Thymus (tissue), 11 donors: Measurements from ENCODE around the gene MITF. TPM values are rescaled to one million over a fixed set of nuclear protein-coding genes. Genes with fewer than 3 reads are reported as not detected.

Experiments
- DNase-seq, 9 donors: peaks; one replicate each; pipeline ENCODE4 v3.0.0-alpha.2; 2013; ENCODE audit warnings: low spot score in 9 of 9, low read depth in 6 of 9, missing footprints in 1 of 9
- H3K27ac ChIP-seq, 2 donors: one replicate each; pipeline ENCODE4 v1.5.1; 2013; ENCODE audit warnings: control low read depth in 1 of 2, low read depth in 1 of 2, low read length in 1 of 2, mild to moderate bottlenecking in 1 of 2, moderate library complexity in 1 of 2
- H3K27me3 ChIP-seq, 2 donors: one replicate each; pipeline ENCODE4 v1.5.1; 2013; ENCODE audit warnings: low read length in 1 of 2; ENCODE audit not compliant: control insufficient read depth in 2 of 2, insufficient read depth in 1 of 2
- H3K36me3 ChIP-seq, 2 donors: one replicate each; pipeline ENCODE4 v1.5.1; 2013; ENCODE audit warnings: low read length in 1 of 2, mild to moderate bottlenecking in 1 of 2, moderate library complexity in 1 of 2; ENCODE audit not compliant: control insufficient read depth in 2 of 2, insufficient read depth in 2 of 2
- H3K4me1 ChIP-seq, 2 donors: one replicate each; pipeline ENCODE4 v1.5.1; 2013; ENCODE audit warnings: low read length in 2 of 2; ENCODE audit not compliant: control insufficient read depth in 2 of 2, insufficient read depth in 2 of 2
- H3K4me3 ChIP-seq, 2 donors: one replicate each; pipeline ENCODE4 v1.5.1; 2013; ENCODE audit warnings: low read length in 2 of 2, control low read depth in 1 of 2, mild to moderate bottlenecking in 1 of 2
- H3K9me3 ChIP-seq, 2 donors: one replicate each; pipeline ENCODE4 v1.5.1; 2013; ENCODE audit warnings: low read length in 1 of 2, mild to moderate bottlenecking in 1 of 2; ENCODE audit not compliant: control insufficient read depth in 2 of 2, insufficient read depth in 1 of 2
- whole genome bisulfite sequencing: extraction: QIAGEN DNeasy Blood & Tissue Kit; methylation state at CpG from one replicate; pipeline ENCODE4 v1.1.7; 2013; 5-methylcytosine and 5-hydroxymethylcytosine counted together
- polyA plus RNA-seq: library from polyadenylated mRNA; stranded (reverse); fragments of 200-250 nt; gene quantifications from one replicate; pipeline ENCODE4 v1.2.3, GENCODE V29; 2013
- total RNA-seq: library from RNA; stranded (reverse); fragments of 120-200 nt; gene quantifications from one replicate; pipeline ENCODE4 v1.2.4, GENCODE V29; 2013
- donor health status: healthy.

Gene MITF
- total and polyA plus RNA-seq, 2 donors, result 3.2 to 4.8 TPM

DNA sequence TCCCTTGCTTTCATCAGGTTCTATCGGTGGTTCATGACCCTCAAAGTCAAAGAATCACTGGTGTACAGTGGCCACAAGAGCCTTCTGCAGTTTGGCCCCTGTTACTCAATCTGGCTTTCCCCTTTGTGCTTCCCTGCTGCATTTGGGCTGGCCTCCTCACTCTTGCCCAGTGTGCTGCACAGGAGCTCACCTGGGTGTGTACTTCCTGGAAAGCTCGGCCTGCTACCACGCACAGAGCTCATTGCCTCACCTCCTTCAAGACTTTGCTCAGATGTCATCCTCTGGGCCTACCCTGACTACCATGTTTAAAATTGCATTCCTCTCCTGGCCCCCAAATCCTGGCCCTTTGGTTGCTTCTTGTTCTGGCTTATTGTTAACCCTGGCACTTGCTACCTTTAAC lies 90.9 kb downstream of the MITF start:
- peaks cover 0 to 3% of the 10 kb centered on the region in 2 donors for H3K9me3 ChIP-seq
- DNase-seq, result no peak
- no peak overlapping the region for H3K27ac ChIP-seq
- H3K4me1 ChIP-seq, result no peaks in the 10 kb centered on the region
- no peak overlapping the region for H3K4me3 ChIP-seq
- WGBS, result 92% methylated on average over 3 of the region's 3 CpGs
- no peaks in the 10 kb centered on the region for H3K27me3 ChIP-seq
- H3K36me3 ChIP-seq, result no peaks in the 10 kb centered on the region

DNA sequence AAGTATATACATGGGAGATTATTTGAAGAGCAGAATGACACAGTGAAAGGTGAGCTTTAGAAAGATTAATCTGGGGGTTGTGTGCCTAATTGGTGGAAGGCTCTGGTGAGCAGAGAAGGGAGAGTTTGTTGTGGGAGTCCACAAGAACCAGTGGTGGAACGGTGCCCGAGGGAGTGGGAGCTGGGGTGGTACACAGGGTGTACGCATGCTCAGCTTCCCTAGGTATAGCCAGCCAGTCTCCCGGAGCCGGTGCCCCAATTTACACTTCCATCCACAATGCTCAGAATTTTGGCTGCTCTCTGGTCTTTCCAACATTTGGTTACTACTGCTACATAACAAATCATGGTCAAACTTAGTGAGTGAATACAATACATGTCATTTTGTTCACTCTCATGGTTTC lies 92.5 kb downstream of the MITF start:
- H3K4me3 ChIP-seq, result no peak overlapping the region
- H3K27ac ChIP-seq, result no peak overlapping the region
- H3K4me1 ChIP-seq, result no peaks in the 10 kb centered on the region
- no peaks in the 10 kb centered on the region for H3K36me3 ChIP-seq
- WGBS, result 98% methylated on average over 5 of the region's 5 CpGs
- H3K27me3 ChIP-seq, result no peaks in the 10 kb centered on the region
- peaks cover 0 to 3% of the 10 kb centered on the region in 2 donors for H3K9me3 ChIP-seq
- no peak for DNase-seq

DNA sequence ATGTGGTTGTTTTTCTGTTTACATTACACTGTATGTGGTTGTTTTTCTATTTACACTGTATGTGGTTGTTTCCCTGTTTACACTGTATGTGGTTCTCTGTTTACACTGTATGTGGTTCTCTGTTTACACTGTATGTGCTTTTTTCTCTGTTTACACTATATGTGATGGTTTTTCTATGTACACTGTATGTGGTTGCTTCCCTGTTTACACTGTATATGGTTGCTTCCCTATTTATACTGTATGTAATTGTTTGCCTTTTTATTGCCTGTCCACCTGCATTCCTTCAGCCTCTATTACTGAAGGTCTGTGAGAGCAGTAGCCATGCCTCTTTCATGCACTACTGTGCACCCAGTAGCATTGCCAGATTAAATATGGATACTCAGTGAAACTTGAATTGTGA lies 94.3 kb downstream of the MITF start:
- DNase-seq, result no peak
- no peaks in the 10 kb centered on the region for H3K4me1 ChIP-seq
- no peaks in the 10 kb centered on the region for H3K36me3 ChIP-seq
- H3K9me3 ChIP-seq, result peaks cover 0 to 3% of the 10 kb centered on the region in 2 donors
- H3K4me3 ChIP-seq, result no peak overlapping the region
- no peak overlapping the region for H3K27ac ChIP-seq
- no peaks in the 10 kb centered on the region for H3K27me3 ChIP-seq

DNA sequence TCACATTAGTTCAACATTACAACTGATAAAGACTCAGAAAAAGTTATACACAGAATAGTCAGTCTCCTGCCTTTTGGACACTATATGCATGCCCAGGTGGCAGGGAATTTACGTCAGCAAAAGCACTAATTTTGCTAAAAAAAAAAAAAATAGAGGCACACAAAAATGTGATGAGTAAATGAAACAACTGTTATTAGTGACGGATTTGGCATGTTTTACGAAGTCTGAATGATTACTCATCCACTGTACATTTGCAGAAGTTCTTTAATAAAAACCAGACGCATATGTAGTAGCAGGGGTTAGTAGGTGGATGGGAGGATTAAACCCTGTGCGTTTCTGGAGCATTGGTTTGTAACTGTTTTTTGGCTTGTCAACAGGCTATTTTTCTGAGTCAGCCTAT lies 99.0 kb downstream of the MITF start:
- Histone ChIP-seq H3K27ac (no peak overlapping the region), H3K27me3 (no peaks in the 10 kb centered on the region), H3K4me3 (no peak overlapping the region), H3K4me1 (peaks cover 4 to 7% of the 10 kb centered on the region in 2 donors), H3K9me3 (peaks cover 0 to 3% of the 10 kb centered on the region in 2 donors), H3K36me3 (no peaks in the 10 kb centered on the region)
- WGBS, result 93% methylated on average over 5 of the region's 5 CpGs
- no peak for DNase-seq

DNA sequence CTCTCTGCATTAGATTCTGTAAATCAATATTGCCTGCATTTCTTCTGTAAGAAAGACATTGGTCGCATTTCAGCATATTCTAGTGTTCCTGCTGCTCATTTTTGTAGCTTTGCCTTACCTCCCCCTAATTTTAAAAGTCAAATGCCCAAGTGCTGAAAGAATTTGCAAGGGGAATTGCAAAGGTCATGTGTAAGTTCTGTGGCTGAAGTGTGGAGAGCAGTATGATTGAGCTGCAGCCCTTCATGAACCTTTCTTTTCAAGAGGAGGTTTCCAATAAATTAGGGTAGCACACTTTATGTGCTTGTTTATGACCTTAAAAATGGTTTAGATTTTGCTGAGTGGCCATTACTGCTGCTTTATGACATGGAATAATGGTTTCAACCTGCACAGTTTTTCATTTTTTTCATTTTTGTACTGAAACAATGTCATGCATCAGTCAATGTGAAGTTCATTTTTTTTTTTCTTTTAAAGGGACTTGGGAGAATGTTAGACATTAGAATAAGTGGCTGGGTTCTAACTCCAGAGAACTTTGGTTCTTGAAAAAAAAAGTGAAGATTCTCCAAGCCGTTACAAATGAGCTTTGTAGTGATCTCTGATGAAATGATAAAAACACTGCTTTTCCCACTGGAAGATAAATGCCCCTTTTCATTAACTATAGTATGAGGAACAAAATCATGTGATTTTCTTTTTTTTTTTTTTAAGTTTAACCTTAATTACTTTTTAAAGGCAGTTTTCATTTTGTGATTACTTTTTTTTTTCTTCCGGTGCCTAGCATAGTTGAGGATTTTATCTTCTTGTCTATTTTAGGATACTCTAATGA lies 99.6 kb downstream of the MITF start:
- 88% methylated on average over 3 of the region's 3 CpGs for WGBS
- Histone ChIP-seq H3K4me3 (no peak overlapping the region), H3K4me1 (peaks cover 4 to 7% of the 10 kb centered on the region in 2 donors), H3K9me3 (peaks cover 0 to 3% of the 10 kb centered on the region in 2 donors), H3K27me3 (no peaks in the 10 kb centered on the region), H3K36me3 (no peaks in the 10 kb centered on the region), H3K27ac (no peak overlapping the region)
- no peak for DNase-seq

DNA sequence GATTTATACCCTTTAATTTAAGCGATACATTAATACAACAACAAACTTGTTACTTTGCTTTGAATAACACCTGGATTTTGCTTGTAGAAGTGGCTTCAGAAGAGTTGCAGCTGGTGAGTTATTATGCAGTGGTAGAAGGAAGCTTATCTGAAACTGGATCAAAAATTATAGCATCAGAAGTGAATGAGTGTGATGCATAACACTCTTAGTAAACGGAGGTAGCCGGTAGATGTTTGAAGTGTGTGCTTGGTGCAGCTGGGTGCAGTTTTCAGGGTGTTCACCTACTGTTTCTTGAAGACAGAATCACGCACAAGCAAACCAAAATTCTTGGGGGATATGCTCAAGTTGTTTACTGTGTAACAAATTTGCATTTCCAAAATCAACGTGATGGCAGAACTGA lies 103.1 kb downstream of the MITF start:
- peak in 8 of 9 donors; percentile 25 to 81 (median 55) for DNase-seq
- WGBS, result 12% methylated on average over 5 of the region's 5 CpGs
- peak overlapping the region; percentile 84 to 93 for H3K27ac ChIP-seq
- H3K27me3 ChIP-seq, result no peaks in the 10 kb centered on the region
- peaks cover 4 to 10% of the 10 kb centered on the region in 2 donors for H3K4me1 ChIP-seq
- H3K36me3 ChIP-seq, result no peaks in the 10 kb centered on the region
- H3K9me3 ChIP-seq, result no peaks in the 10 kb centered on the region
- H3K4me3 ChIP-seq, result no peak overlapping the region

DNA sequence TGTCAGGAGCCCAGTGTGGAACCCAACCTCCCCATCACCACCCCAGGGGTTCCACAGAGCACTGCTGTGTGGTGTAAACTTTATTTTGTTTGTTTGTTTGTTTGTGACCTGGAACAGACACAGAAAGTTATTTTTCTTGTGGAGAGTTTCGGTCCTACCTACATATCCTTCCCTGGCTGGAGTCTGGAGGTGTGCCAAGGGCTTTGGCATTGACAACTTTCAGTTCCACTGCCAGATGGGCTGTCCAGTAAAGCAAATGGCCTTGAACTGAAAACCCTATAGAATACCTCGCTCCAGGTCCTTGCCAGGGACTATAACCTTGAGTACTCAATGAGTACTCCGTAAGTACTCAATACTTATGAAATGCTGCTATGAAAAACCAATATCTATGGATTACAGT lies 103.5 kb downstream of the MITF start:
- DNase-seq, result no peak
- Histone ChIP-seq H3K9me3 (no peaks in the 10 kb centered on the region), H3K36me3 (no peaks in the 10 kb centered on the region), H3K27me3 (no peaks in the 10 kb centered on the region), H3K4me3 (no peak overlapping the region), H3K27ac (peak overlapping the region; percentile 84 to 93), H3K4me1 (peaks cover 4 to 10% of the 10 kb centered on the region in 2 donors)
- WGBS, result 96% methylated on average over 3 of the region's 3 CpGs

DNA sequence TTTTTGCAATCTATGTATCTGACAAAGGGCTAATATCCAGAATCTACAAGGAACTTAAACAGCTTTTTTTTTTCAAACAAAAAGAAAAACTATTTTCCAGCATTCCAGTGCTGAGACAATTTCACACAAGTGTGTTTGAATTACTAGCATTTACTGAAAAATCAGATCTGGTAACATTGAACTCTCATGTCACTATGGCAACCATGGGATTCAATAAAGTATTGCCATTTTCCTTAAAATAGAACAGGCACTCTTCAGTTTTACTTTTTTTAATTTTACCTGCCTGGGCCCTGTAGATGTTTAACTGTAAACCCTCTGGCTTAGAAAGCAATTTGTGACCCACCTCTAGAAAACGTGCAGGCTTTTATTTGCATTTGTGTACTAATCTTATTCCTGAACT lies 105.4 kb downstream of the MITF start:
- H3K4me3 ChIP-seq, result no peak overlapping the region
- no peak for DNase-seq
- no peaks in the 10 kb centered on the region for H3K27me3 ChIP-seq
- no peaks in the 10 kb centered on the region for H3K36me3 ChIP-seq
- peaks cover 4 to 10% of the 10 kb centered on the region in 2 donors for H3K4me1 ChIP-seq
- 96% methylated on average over 1 of the region's 1 CpG for WGBS
- H3K27ac ChIP-seq, result no peak overlapping the region
- H3K9me3 ChIP-seq, result no peaks in the 10 kb centered on the region

DNA sequence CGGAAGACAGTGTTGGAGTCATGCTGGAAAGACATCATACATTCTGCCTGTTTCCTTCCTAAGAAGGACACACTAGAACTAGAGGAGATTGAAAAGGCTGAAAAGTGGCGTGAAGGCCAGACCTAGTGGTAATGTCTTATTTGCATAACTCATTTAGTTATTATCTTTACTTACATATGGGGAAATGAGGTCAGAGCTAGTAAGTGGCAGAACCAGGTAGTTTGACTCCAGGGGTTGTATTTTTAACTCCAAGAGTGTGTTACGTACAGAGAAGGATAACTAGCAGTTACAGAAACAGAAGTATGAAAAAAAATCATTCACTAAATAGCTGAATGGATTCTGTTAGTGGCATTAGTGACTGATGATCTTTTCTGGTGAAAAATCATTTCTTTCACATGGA lies 108.0 kb downstream of the MITF start:
- Histone ChIP-seq H3K27ac (no peak overlapping the region), H3K4me3 (no peak overlapping the region), H3K9me3 (no peaks in the 10 kb centered on the region), H3K27me3 (no peaks in the 10 kb centered on the region), H3K4me1 (peaks cover 4 to 9% of the 10 kb centered on the region in 2 donors), H3K36me3 (no peaks in the 10 kb centered on the region)
- 96% methylated on average over 3 of the region's 3 CpGs for WGBS
- DNase-seq, result no peak
